Activated naive CD8-positive, alpha-beta T cell treated with anti-CD3 and anti-CD28 coated beads, Interleukin-2, amount 10 ng/mL, durations not matched to agents 7 days and 5 days (primary cell): Measurements from ENCODE around the gene LGALS16. TPM values are rescaled to one million over a fixed set of nuclear protein-coding genes. Genes with fewer than 3 reads are reported as not detected.
"Not testable (repeated sequence)": the region's sequence is repeated elsewhere in the genome, so short reads cannot be mapped to it uniquely, and the experiment has no call there.

ENCODE experiments used
- ATAC-seq: fragments of 150-1000 bp; cut with Tn5 transposase; one replicate; pipeline ENCODE4 v1.10.0; 2021; ENCODE audit warnings: low read depth, moderate library complexity
- POLR2A ChIA-PET: fragments of 350-600 bp; sonication (Branson Sonifier 250); formaldehyde crosslinking; loops from one replicate; lab custom pipeline; 2021; ENCODE audit warnings: antibody characterized with exemption; lab: Charles Lee
- DNase-seq: peaks from one replicate; pipeline ENCODE4 v3.0.0; 2021
- H3K27ac Mint-ChIP-seq: one replicate; pipeline ENCODE4 v1.8.0; 2022; ENCODE audit warnings: mild to moderate bottlenecking, mixed read lengths
- H3K27me3 Mint-ChIP-seq: one replicate; pipeline ENCODE4 v1.8.0; 2022; ENCODE audit warnings: mild to moderate bottlenecking, moderate library complexity, mixed read lengths
- H3K36me3 Mint-ChIP-seq: one replicate; pipeline ENCODE4 v1.8.0; 2021; ENCODE audit warnings: mild to moderate bottlenecking, mixed read lengths
- H3K4me1 Mint-ChIP-seq: one replicate; pipeline ENCODE4 v1.8.0; 2021; ENCODE audit warnings: mixed read lengths
- H3K4me3 Mint-ChIP-seq: one replicate; pipeline ENCODE4 v1.8.0; 2022; ENCODE audit warnings: mild to moderate bottlenecking, moderate library complexity, mixed read lengths
- H3K9me3 Mint-ChIP-seq: one replicate; pipeline ENCODE4 v1.8.0; 2021; ENCODE audit warnings: mixed read lengths
- total RNA-seq, 2 experiments: library from RNA; stranded (reverse); gene quantifications; one replicate each; pipeline ENCODE4 v1.2.3, GENCODE V29; 2021

LGALS16 gene, protein sequence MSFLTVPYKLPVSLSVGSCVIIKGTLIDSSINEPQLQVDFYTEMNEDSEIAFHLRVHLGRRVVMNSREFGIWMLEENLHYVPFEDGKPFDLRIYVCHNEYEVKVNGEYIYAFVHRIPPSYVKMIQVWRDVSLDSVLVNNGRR
- not detected for total RNA-seq

DNA sequence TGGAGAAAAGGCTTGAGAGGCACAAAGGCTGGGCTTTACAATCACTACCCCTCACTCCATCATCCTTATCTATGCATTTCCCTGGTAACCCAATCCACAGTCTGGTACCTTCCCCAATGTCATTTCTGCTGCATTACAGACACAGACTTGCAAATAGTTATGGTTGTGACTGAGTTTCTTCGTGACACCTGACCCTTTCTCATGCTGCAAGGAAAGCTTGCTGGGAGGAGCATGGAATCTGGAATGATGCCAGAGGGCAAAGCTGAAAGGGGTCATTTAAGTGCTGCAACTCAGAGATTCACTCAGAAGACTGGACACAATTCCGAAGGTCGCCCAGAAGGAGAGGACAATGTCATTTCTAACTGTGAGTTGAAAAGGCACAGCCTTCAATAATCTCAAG is at the start of gene LGALS16:
Gene LGALS16, plus strand, starts transcription at position 301 of the 400 bp plus-strand sequence. Its CDS starts 49 bp downstream, at position 350.
- peaks cover 43% of the 10 kb centered on the region for H3K27me3 Mint-ChIP-seq
- POLR2A ChIA-PET, result no interaction called here
- H3K4me3 Mint-ChIP-seq, result no peak within 1 kb of the TSS
- no peak within 1 kb of the TSS for H3K27ac Mint-ChIP-seq
- ATAC-seq, result no peak
- no peaks in the 10 kb centered on the region for H3K4me1 Mint-ChIP-seq
- H3K9me3 Mint-ChIP-seq, result no peaks in the 10 kb centered on the region
- H3K36me3 Mint-ChIP-seq, result no peaks in the 10 kb centered on the region
- DNase-seq, result no peak

DNA sequence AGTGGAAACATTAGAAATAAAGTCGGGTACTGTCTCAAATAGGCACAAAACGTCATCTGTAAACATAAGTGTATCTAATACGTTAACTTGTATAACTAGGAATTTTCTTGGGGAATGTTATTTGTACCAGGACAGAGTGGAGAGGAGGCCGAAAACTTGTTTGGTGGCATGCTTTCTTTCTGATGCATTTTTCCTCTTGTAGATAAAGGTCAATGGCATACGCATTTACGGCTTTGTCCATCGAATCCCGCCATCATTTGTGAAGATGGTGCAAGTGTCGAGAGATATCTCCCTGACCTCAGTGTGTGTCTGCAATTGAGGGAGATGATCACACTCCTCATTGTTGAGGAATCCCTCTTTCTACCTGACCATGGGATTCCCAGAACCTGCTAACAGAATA is 48.7 kb upstream of the LGALS16 start:
- ATAC-seq, result no peak
- Mint-ChIP-seq H3K36me3 (no peaks in the 10 kb centered on the region), H3K4me1 (no peaks in the 10 kb centered on the region), H3K27ac (no peak overlapping the region), H3K27me3 (peaks cover 6% of the 10 kb centered on the region), H3K9me3 (no peaks in the 10 kb centered on the region), H3K4me3 (no peak overlapping the region)
- POLR2A ChIA-PET, result interaction anchor here (0.5 kb wide), 1 partner anchor 536 kb away, joined by 4 read pairs; no protein-coding TSS in a partner anchor
- DNase-seq, result no peak

DNA sequence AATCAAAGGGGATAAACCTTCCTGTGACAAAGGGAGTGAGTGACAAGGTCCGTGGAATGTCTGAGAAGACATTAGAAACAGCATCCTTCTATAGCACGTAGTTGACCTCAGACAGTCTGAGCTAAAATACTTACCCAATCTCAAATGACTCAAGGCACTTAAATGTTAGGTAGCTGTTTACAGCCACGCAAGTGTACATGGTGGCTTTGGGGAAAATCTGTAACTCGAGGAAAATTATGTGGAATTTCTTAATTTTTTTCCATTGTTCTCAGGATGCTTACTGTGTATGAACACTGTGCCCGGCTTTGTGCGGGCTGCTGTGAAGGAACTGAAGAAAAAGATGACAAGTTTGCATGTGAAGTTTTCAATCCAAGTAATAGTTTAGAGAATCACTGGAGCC is 48.2 kb upstream of the LGALS16 start:
- peaks cover 2% of the 10 kb centered on the region for H3K9me3 Mint-ChIP-seq
- no peaks in the 10 kb centered on the region for H3K4me1 Mint-ChIP-seq
- no peak overlapping the region for H3K4me3 Mint-ChIP-seq
- ATAC-seq, result no peak
- POLR2A ChIA-PET, result interaction anchor here (0.5 kb wide), 1 partner anchor 536 kb away, joined by 4 read pairs; no protein-coding TSS in a partner anchor
- no peak overlapping the region for H3K27ac Mint-ChIP-seq
- no peak for DNase-seq
- H3K27me3 Mint-ChIP-seq, result peaks cover 7% of the 10 kb centered on the region
- H3K36me3 Mint-ChIP-seq, result no peaks in the 10 kb centered on the region

- no peaks in the 10 kb centered on the region for H3K4me1 Mint-ChIP-seq
- H3K27ac Mint-ChIP-seq, result no peak overlapping the region
- DNase-seq (no peak), ATAC-seq (no peak)
- H3K9me3 Mint-ChIP-seq, result peaks cover 10% of the 10 kb centered on the region
- peaks cover 10% of the 10 kb centered on the region for H3K27me3 Mint-ChIP-seq
- POLR2A ChIA-PET, result no interaction called here
- no peak overlapping the region for H3K4me3 Mint-ChIP-seq
- no peaks in the 10 kb centered on the region for H3K36me3 Mint-ChIP-seq
Measured at GRCh38 chr19:39613597-39613996, 42.1 kb upstream of the LGALS16 start.

GRCh38 chr19:39617745-39618144 is 38.0 kb upstream of the LGALS16 start:
- H3K27me3 Mint-ChIP-seq, result peaks cover 42% of the 10 kb centered on the region
- no peak for ATAC-seq
- POLR2A ChIA-PET, result no interaction called here
- H3K9me3 Mint-ChIP-seq, result peaks cover 6% of the 10 kb centered on the region
- no peak overlapping the region for H3K27ac Mint-ChIP-seq
- no peak overlapping the region for H3K4me3 Mint-ChIP-seq
- H3K36me3 Mint-ChIP-seq, result no peaks in the 10 kb centered on the region
- H3K4me1 Mint-ChIP-seq, result no peaks in the 10 kb centered on the region
- no peak for DNase-seq

DNA sequence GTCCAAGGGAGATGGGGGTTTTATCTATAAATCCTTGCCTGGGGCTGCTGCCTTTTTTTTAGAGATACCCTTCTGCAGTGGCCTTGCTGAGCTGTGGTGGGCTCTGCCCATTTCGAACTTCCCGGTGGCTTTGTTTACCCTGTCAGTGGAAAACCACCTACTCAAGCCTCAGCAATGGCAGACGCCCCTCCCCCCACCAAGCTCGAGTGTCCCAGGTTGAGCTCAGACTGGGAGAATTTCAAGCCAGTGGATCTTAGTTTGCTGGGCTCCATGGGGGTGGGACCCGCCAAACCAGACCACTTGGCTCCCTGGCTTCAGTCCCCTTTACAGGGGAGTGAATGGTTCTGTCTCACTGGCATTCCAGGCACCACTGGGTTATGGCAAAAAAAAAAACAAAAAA is 31.8 kb upstream of the LGALS16 start:
- no peak for ATAC-seq
- peaks cover 41% of the 10 kb centered on the region for H3K27me3 Mint-ChIP-seq
- H3K4me3 Mint-ChIP-seq, result no peak overlapping the region
- no peaks in the 10 kb centered on the region for H3K4me1 Mint-ChIP-seq
- POLR2A ChIA-PET, result no interaction called here
- no peaks in the 10 kb centered on the region for H3K9me3 Mint-ChIP-seq
- no peak for DNase-seq
- H3K27ac Mint-ChIP-seq, result no peak overlapping the region
- H3K36me3 Mint-ChIP-seq, result no peaks in the 10 kb centered on the region

GRCh38 chr19:39627631-39628030 is 28.1 kb upstream of the LGALS16 start:
- DNase-seq, H3K4me3 Mint-ChIP-seq, H3K4me1 Mint-ChIP-seq, H3K9me3 Mint-ChIP-seq, POLR2A ChIA-PET, ATAC-seq, H3K27ac Mint-ChIP-seq, H3K36me3 Mint-ChIP-seq: not testable (repeated sequence)
- H3K27me3 Mint-ChIP-seq, result peaks cover 24% of the 10 kb centered on the region

DNA sequence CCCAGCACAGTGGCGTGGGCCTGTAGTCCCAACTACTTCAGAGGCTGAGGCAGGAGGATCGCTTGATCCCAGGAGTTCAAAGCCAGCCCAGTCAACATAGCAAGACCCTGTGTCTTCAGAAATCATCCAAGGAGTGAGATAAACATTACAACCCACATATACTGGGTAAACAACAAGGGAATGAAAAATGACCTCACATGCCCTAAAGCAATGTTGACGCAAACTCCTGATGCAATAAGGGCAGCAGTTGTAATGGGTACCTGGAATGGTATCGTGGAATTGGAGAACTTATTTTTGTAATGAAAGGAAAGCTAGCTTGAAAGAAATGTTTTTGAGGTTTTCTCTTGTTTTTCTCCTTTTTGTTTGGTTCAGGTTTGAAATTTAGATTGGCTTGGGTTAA is 24.5 kb upstream of the LGALS16 start:
- Mint-ChIP-seq H3K27ac (no peak overlapping the region), H3K4me1 (no peaks in the 10 kb centered on the region), H3K36me3 (no peaks in the 10 kb centered on the region), H3K27me3 (peaks cover 35% of the 10 kb centered on the region), H3K4me3 (no peak overlapping the region), H3K9me3 (no peaks in the 10 kb centered on the region)
- ATAC-seq (no peak), DNase-seq (no peak)
- POLR2A ChIA-PET, result no interaction called here

GRCh38 chr19:39631626-39632025 is 24.1 kb upstream of the LGALS16 start:
- Mint-ChIP-seq H3K9me3 (no peaks in the 10 kb centered on the region), H3K27ac (no peak overlapping the region), H3K27me3 (peaks cover 37% of the 10 kb centered on the region), H3K36me3 (no peaks in the 10 kb centered on the region), H3K4me3 (no peak overlapping the region), H3K4me1 (no peaks in the 10 kb centered on the region)
- POLR2A ChIA-PET, result no interaction called here
- ATAC-seq, result no peak
- DNase-seq, result no peak

DNA sequence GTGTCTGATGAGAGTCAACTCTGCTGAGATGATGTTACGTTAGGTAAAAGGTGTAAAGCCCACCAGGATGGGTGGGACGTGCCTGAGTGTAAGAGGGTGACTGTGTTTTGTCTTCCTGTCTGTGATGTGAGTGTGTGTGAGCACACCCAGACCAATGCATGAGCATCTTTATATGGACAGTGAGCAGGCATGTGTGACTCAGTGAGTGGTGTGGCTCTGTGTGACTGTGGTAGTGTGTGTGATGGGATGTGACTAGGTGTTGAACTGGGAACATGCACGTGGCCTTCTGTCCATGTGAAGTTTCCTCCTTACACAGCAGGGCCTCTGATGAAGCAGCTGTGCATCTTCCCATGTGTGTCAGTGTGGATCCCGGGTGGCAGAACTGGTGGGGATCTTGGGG is 17.8 kb upstream of the LGALS16 start:
- Mint-ChIP-seq H3K27me3 (peaks cover 33% of the 10 kb centered on the region), H3K27ac (no peak overlapping the region), H3K9me3 (no peaks in the 10 kb centered on the region), H3K4me1 (no peaks in the 10 kb centered on the region), H3K4me3 (no peak overlapping the region), H3K36me3 (no peaks in the 10 kb centered on the region)
- DNase-seq (no peak), ATAC-seq (no peak)
- POLR2A ChIA-PET, result no interaction called here

DNA sequence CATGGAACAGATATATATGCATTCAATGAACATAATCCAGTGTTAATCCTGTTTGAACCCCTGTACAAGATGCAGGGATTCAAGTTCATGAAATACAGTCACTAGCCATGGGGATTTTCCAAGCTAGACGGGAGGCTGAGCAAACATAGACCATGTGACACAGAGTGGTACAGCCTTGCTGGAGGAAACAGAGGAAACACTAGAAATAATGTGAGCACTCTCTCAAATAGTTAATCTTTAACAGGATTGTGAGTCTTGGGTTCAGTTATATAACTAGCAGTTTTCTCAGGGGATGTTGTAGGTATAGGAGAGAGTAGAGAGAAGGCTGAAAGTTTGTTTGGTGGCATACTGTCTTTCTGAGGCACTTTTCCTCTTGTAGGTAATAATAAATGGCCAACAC is 13.9 kb upstream of the LGALS16 start:
- DNase-seq (no peak), ATAC-seq (no peak)
- Mint-ChIP-seq H3K4me1 (no peaks in the 10 kb centered on the region), H3K27ac (no peak overlapping the region), H3K4me3 (no peak overlapping the region), H3K36me3 (no peaks in the 10 kb centered on the region), H3K9me3 (peaks cover 2% of the 10 kb centered on the region), H3K27me3 (peaks cover 15% of the 10 kb centered on the region)
- POLR2A ChIA-PET, result no interaction called here

DNA sequence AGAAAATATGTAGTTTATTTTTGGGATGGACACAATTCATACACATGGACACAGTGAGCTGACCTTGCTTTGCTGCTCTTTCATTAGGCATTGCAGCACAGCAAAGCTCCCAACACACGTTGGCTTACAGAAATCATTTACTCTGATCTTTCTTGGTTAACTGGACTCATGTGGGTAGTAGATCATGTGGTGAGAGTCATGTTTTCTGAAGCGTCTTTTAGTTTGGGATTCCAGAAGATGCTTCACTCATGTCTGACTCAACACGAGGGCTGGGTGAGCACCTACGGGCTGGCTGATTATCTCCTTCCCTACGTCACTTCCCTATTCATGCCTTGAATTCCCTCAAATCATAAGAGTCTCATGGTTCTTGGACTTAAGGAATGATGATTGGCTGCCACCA is 12.1 kb upstream of the LGALS16 start:
- no peaks in the 10 kb centered on the region for H3K36me3 Mint-ChIP-seq
- H3K27me3 Mint-ChIP-seq, result peaks cover 9% of the 10 kb centered on the region
- no peak overlapping the region for H3K4me3 Mint-ChIP-seq
- no peak for ATAC-seq
- H3K4me1 Mint-ChIP-seq, result no peaks in the 10 kb centered on the region
- peaks cover 2% of the 10 kb centered on the region for H3K9me3 Mint-ChIP-seq
- H3K27ac Mint-ChIP-seq, result no peak overlapping the region
- DNase-seq, result no peak
- POLR2A ChIA-PET, result no interaction called here

- Mint-ChIP-seq H3K9me3 (peaks cover 2% of the 10 kb centered on the region), H3K4me3 (no peak overlapping the region), H3K27ac (no peak overlapping the region), H3K27me3 (peaks cover 14% of the 10 kb centered on the region), H3K4me1 (no peaks in the 10 kb centered on the region), H3K36me3 (no peaks in the 10 kb centered on the region)
- peak; percentile 47 for DNase-seq
- ATAC-seq, result no peak
- POLR2A ChIA-PET, result no interaction called here
Measured at GRCh38 chr19:39645800-39646411, 9.8 kb upstream of the LGALS16 start.

DNA sequence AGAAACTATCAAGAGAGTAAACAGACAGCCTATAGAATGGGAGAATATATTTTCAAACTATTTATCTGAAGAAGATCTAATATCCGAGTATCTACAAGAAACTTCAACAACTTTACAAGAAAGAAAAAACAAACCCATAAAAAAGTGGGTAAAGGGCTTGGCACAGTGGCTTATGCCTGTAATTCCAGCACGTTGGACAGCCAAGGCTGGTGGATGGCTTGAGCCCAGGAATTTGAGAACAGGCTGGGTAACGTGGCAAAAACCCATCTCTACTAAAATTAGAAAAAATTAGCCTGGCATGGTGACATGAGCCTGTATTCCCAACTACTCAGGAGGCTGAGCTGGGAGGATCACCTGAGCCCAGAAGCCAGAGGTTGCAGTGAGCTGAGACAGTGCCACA is 7.8 kb upstream of the LGALS16 start:
- DNase-seq (no peak), ATAC-seq (no peak)
- Mint-ChIP-seq H3K27me3 (peaks cover 22% of the 10 kb centered on the region), H3K4me3 (no peak overlapping the region), H3K36me3 (no peaks in the 10 kb centered on the region), H3K9me3 (peaks cover 2% of the 10 kb centered on the region), H3K4me1 (no peaks in the 10 kb centered on the region), H3K27ac (no peak overlapping the region)
- POLR2A ChIA-PET, result no interaction called here
